NCI-H1417 (cell line): Measurements from ENCODE around the gene SLC39A10.
A peak's percentile ranks its signal among the peaks of the same experiment; 100 is the strongest.
"Not testable (repeated sequence)": the region's sequence is repeated elsewhere in the genome, so short reads cannot be mapped to it uniquely, and the experiment has no call there.

Experiments
- DNase-seq, 3 experiments: peaks; one replicate each; lab custom pipeline; 2025; lab: John Stamatoyannopoulos, UW

SLC39A10 gene

DNA sequence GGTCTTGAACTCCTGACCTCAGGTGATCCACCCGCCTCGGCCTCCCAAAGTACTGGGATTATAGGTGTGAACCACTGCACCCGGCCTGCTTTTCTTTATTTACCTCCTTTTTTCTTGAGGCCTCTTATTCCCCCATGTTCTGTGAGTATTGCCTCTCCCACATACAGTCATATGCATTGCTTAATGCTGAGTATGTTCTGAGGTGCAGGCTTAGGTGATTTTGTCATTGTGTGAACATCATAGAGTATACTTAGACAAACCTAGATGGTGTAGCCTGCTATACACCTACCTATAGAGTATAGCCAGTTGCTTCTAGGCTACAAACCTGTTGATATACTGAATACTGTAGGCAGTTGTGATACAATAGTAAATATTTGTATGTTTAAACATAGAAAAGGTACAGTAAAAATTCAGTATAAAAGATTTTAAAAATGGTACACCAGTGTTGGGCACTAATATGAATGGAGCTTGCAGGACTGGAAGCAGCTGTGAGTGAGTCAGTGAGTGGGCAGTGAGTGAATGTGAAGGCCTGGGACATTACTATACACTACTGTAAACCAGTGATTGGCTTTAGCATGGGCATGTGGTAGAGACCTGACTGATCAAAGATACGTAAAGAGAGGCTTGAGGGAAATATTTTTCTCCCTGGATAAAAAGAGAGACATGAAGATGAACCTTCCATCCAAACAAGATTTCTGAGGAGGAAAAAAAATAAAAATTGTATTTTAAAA is 17.6 kb downstream of the SLC39A10 start:
- DNase-seq: no peak

DNA sequence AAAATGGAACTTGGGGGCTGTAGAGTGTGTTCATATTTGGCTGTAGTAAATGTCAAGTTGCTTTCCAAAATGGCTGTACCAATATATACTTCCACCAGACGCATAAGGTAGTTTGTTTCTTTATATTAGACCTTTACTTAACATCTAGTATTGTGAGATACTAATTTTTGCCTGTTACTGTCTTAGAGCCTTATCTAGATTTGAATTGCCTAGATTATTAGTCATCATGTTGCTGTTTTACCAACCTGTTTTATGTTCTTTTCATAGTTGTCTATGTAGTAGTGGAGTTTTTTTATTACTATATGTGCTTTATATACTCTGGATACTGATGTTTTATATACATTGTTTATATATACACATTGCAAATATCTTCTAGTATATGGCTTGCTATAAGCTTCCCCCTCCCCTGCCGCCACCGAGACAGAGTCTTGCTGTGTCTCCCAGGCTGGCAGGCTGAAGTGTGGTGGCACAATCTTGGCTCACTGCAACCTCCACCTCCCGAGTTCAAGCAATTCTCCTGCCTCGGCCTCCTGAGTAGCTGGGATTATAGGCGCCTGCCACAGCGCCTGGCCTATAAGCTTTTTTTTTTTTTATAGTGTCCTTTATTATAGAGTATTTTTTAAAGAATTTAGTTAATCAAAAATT is 18.9 kb downstream of the SLC39A10 start:
- DNase-seq: no peak

DNA sequence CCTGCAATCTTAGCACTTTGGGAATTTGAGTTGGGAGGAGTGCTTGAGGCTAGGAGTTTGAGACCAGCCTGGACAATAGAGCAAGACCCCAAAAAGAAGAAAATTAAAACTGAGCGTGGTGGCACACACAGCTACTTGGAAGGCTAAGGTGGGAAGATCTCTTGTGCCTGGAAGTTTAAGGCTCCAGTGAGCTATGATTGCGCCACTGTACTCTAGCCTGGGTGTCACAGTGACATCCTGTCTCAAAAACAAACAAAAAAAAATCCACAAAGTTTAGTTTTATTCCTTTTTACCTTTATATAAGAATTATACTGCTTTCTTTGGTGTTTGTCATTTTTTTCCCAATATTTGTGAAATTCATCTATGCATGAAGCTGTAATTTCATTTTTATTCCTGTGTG is 20.3 kb downstream of the SLC39A10 start:
- no peak for DNase-seq

DNA sequence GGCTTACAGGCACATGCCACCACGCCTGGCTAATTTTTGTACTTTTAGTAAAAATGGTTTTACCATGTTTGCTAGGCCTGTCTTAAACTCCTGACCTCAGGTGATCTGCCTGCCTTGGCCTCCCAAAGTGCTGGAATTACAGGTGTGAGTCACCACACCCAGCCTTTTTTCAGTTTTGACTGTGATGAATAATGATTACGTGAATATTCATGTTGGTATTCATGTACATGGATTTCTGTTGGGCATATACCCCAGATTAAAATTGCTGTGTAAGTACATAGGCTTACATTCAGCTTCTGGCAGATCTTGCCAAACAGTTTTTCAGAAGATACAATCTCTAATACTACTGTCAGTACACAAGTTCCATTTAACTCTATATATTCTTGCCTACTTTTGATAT is 20.9 kb downstream of the SLC39A10 start:
- no peak for DNase-seq

DNA sequence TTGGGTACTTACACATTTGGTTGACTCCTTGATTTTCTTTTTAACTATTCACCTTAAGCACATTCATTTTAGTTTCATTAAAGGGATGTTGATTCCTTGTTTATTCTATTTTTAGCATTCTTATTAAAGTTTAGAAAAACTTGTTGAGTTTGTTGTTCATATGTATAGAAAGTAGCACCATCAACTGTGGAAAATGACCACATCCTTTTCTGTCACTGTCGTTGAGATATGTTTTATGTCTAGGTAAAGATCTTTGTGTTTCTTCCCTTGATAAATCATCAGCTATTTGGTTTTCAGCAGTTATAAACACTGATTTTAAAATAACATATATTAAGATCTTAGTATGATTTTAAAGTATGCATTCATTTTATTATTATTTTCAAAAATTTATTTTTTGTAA is 25.1 kb downstream of the SLC39A10 start:
- DNase-seq: no peak

DNA sequence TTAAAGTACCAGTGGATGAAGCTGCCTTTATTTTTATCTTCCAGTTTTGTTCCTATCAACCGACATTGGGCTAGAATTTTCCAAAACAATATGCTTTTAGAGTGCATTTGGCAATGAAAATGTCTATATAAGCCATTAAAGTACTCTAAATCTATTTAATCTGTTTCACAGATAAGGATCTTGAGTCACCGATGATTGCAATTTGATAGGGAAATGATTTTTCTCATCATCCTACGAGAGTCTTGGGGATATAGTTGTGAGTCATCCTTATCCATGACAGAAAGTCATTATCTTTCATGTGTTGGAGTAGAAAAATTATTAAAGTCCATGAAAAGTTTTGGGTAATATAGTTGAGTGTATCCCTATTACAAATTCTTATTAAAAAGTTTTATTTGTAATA is 26.1 kb downstream of the SLC39A10 start:
- no peak for DNase-seq

DNA sequence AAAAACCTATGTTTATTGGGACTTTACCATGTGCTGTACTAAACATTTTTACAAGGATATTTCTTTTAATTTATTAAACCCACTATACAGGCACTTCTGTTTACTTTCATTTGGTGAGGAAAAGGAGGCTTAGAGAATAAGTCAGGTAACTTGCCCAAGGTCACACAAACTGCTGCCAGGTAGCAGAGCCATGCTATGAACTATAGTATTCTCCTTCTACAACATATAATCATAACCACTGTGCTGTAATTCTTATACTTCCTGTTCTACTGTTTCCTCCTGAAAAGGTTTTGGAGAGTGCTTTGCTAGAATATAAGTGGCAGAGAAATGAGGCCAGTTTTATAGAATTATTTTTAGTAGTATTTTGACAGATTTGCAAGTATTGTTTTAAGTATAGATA is 29.5 kb downstream of the SLC39A10 start:
- DNase-seq: no peak

DNA sequence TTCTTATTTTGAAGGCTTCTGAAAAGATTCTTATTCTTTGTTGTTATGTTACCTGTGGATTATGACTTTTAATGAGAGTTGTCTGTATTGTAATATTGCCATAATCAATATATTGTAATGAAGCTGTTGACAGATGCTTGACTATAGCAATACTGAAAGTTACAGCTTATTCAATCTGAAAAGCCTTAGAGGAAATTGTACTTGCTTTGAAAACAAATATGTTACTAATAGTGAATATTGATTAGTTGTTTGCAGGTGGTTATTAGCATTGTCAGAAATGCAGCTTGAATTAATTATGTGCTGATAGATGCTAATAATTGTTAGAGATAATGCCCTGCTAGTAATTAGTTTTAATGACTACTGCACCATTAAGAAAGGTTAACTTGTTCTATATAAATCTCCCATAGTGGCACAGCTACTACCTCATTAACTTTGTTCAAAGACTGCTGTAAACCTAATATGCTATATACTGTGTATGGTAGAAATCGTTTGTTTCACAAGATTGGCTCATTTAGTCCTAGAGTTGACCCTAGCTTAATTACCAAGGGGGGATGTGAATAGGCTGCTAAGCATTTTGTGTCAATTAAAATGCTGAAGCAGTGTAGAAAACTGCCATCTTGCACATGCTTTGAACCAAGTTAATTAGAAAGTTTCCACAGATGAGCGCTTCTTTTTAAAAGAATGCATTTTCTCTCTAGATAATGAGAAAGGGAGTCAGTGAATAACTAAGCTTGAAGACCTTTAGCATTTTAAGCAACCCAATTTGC is 30.5 kb downstream of the SLC39A10 start:
- DNase-seq: peak in 1 of 3 experiments; percentile 48

DNA sequence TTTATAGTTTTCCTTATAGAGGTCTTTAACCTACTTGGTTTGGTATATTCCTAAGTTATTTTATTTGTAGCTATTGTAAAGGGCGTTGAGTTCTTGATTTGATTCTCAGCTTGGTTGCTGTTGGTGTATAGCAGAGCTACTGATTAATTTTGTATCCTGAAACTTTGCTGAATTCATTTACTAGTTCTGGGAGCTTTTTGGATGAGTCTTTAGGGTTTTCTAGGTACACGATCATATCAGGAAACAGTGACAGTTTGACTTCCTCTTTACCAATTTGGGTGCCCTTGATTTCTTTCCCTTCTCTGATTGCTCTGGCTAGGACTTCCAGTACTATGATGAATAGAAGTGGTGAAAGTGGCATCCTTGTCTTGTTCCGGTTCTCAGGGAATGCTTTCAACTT is 35.5 kb downstream of the SLC39A10 start:
- not testable (repeated sequence) for DNase-seq

DNA sequence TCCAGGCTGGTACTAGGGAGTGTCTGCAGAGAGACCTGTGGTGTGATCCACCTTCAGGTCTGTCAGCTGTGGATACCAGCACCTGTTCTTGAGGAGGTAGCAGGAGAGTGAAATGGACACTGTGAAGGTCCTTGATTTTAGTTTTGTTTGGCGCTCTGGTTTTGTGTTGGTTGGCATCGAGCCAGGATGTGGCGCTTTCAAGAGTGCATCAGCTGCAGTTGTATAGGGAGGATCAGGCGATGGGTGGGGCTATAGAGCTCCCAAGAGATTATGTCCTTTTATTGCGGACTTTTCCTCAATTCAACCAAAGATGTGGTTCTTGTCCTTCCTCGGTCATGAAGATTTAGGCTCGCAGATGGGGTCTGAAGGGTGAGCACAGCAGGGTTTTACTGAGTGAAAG is 37.5 kb downstream of the SLC39A10 start:
- DNase-seq: peak in 1 of 3 experiments; percentile 1

DNA sequence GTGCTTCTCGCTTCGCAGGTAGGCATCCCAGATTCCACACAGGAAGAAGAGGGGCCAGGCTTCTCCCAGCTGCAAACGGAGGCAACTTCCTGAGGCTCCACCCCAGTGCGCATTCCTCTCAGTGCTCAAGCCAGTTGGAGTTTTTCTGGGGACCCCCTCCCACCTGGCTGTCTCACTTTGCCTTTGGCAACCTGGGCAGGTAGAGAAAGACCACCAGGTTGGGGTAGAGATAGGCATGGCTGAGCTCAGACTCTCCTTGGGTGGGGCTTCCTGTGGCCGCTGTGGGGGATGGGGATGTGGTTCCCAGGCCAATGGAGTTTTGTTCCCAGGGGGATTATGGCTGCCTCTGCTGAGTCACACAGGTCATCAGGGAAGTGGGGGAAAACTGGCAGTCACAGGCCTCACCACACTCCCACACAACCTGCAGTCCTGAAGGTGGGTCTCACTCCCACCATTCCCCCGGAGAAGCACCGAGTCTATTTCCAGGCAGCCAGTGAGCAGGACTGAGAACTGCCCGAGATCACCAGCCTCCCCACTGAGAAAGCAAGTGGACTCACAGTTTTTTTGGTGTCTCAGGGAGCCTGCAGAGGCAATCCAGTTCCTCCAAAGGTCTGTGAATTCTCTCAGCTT is 38.1 kb downstream of the SLC39A10 start:
- DNase-seq: no peak

DNA sequence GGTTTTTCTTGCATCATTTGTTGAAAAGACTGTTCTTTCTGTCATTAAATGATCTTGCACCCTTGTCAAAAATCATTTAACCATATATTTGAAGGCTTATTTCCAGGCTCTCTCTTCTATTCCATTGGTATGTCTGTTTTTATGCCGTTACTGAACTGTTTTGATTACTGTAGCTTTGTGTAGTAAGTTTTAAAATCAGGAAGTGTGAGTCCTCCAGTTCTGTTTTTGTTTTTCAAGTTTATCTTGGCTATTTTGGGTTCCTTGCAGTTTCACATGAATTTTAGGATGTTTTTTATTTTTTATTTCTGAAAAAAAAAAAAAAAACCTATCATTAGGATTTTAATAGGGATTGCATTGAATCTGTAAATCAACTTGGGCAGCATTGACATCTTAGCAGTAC is 39.0 kb downstream of the SLC39A10 start:
- no peak for DNase-seq

DNA sequence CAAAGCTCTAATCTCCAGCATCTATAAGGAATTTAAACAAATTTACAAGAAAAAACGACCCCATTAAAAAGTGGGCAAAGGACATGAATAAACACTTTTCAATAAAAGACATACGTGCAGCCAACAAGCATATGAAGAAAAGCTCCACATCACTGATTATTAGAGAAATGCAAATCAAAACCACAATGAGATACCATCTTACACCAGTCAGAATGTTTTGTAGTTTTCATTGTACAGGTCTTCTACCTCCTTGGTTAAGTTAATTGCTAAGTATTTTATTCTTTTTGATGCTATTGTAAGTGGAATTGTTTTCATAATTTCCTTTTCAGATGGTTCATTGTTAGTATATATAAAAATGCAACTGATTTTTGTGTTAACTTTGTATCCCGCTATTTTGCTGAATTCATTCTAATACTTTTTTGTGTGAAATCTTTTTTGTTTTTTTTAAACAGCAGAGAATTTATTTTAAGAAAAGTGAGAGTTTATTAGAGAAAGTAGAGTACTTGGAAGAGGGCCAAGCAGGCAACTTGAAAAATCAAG is 40.7 kb downstream of the SLC39A10 start:
- DNase-seq: no peak

DNA sequence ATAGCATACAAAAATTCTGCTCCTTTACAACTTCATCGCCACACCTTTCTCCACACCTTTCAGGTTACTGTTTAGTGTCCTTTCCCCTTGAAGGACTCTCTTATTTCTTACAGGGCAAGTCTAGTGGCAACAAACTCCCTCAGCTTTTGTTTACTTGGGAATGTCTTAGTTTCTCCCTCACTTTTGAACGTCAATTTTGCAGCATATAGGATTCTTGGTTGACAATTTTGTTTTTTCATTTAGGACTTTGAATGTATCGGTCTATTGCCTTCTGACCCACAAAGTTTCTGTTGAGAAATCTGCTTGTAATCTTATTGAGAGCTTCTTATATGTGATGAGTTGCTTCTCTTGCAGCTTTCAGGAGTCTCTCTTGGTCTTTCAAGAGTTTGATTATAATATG is 43.5 kb downstream of the SLC39A10 start:
- DNase-seq: no peak

DNA sequence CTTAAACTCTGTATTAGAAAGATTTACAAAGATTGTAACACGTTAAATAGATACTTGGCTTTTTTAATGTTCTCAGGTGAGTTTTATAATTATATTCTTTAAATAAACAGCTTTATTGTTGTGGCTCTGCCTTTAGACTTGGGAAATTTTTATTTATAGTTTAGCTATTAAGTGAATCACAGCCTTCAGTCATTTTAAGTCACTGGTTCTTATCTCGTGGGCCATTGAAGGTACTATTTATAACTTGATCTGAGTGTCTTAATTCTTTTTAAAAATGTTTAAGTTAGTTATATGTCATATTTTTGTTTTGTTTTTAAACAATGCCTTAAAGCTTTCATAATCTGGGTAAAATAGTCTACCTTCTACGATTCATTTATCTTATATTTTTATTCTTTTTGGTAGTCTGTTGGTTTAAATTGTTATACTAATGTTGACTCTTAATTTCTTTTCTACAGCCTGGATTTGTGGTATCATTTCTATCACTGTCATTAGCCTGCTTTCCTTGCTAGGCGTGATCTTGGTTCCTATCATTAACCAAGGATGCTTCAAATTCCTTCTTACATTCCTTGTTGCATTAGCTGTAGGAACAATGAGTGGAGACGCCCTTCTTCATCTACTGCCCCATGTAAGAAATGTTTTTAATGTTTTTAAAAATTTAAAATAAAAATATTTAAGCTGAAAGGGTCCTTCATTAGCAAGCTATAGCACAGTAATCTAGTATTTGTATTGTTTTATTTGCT is 49.3 kb downstream of the SLC39A10 start:
- DNase-seq: no peak

DNA sequence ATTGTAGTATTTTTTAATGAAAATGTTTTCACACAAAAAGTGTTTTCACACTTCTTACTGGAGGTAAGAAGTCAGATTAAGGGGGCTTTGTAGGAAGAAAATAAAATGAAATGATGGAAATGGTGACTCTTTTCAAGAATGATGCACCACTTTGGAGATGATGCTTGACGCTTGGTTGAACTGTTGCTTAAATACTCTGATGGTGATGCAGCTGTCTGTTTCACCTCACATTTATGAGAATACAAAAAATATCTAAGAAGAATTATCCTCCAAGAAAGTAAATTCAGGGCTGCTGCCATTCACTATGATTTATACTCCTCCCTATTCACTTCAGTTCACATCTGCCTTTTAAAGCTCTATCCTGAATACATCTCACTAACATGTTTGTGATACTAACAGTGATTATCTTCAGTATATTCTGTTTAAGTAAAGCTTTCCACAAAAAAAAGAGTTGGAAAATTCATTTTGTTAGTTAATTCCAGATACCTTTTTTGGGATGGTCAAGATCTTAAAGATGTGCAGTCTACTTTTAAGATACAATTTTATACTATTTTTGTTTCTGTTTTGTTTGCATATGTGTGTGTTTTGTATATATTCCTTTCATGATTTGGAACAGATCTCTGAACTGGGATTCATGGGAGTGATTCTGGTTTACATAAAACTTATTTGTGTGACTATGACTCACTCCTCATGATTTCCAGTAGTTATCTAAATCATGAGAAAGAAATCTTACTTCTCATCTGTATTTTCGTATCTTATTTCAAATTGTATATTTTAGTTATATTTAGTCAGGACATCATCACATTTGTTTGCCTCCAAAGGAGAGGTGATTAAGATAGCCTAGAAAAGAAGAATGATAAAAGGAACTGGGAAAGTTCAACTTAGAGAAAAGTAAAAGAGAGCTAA is 53.1 kb downstream of the SLC39A10 start:
- no peak for DNase-seq

DNA sequence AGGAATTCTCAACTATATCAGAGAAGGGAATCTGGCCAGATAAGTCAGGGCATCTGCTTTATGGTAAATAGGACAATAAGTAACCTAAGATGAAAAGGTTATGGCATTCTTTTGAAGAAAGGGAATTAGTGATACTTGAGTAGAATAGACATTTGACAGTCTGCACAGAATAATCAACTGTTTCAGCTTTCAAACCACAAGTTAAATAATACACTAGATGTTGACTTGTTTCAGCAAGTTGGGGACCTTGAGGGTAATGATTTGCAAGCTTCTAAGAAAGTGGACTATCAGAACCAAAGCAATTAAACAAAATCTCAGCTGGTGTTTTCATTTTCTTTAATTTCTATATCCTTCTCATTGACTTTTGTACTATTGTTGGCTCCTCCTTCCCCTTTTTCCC is 54.5 kb downstream of the SLC39A10 start:
- no peak for DNase-seq

DNA sequence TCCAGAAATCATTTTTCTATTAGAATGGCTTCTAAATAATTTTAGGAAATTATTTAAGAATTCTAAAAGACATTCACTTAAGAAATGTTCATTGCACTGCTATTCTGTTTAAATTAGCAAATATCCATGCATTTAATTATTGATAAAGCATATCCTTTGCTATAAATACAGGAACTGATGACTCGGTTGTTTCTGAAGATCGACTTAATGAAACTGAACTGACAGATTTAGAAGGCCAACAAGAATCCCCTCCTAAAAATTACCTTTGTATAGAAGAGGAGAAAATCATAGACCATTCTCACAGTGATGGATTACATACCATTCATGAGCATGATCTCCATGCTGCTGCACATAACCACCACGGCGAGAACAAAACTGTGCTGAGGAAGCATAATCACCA is 59.4 kb downstream of the SLC39A10 start:
- no peak for DNase-seq

DNA sequence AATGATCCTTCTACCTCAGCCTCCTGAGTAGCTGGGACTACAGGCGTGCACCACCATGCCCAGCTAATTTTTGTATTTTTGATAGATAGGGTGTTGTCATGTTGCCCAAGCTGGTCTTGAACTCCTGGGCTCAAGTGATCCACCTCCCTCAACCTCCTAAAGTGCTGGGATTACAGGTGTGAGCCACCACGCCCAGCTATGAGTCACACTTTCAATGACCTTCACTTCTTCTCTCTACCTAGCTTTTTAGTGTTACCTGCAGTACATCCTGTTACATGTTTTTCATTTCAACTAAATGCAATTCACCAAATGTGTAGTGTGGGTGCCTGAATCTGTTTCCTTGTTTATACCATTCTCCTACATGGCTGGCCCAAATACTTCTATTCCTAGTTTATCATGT is 64.0 kb downstream of the SLC39A10 start:
- DNase-seq: no peak

DNA sequence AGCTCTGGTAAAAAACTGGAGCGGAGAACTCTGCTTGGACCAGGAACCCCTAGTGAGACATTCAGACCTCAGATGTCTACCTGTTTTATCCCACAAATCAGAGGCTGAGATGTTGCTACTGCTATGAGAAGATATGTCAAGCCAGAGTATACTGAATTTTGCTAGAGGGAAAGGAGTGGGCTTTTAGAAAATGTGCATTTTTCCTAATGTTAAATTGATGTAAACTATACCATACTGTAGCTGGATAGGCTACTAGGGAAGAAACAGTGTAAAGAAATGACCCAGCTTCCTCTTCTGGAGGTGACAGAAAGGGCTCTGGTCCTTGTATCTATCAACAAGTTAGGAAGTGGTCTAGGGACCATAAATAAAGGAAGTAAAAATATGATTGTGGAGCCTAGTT is 65.0 kb downstream of the SLC39A10 start:
- no peak for DNase-seq

DNA sequence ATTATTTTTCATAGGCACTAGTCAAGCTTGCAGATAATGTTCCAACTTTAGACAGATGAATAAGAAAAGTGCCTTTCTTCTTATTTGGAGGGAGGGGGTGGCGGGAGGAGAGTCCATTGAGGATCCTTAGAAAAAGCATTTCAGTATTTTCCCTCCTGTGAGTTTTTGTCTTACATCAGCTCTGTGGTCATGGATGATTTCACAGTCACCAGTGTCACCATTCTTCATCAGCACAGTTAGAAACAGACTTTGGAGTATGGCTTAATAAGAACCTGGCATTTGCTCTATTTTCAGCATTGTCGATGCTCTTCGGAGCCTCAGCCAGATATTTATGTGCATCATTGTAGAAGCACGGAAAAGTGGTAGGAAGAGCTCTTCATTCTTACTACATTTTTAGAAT is 70.1 kb downstream of the SLC39A10 start:
- DNase-seq: no peak
